Thyroid gland (tissue), 4 donors: Measurements from ENCODE around the gene BCR. TPM values are rescaled to one million over a fixed set of nuclear protein-coding genes. Genes with fewer than 3 reads are reported as not detected.

ENCODE experiments used
- DNase-seq, 2 donors: peaks; one replicate each; pipeline ENCODE4 v3.0.0-alpha.2; 2019
- H3K27ac ChIP-seq, 3 donors: fragments of 200-600 bp; sonication (generic); 1 replicate in 2 of 3; 2 replicates in 1 of 3; pipeline ENCODE4 v1.5.1; 2016 to 2019; ENCODE audit warnings: mild to moderate bottlenecking in 1 of 3, moderate library complexity in 1 of 3
- H3K27me3 ChIP-seq: fragments of 200-600 bp; sonication (generic); one replicate; pipeline ENCODE4 v1.5.1; 2019
- H3K36me3 ChIP-seq, 2 donors: fragments of 200-600 bp; sonication (generic); one replicate each; pipeline ENCODE4 v1.5.1; 2016 to 2019
- H3K4me1 ChIP-seq, 2 donors: fragments of 200-600 bp; sonication (generic); one replicate each; pipeline ENCODE4 v1.5.1; 2017 to 2019
- H3K4me3 ChIP-seq, 3 donors: fragments of 200-600 bp; sonication (generic); replicated peaks in 1 of 3; 1 replicate in 2 of 3; 2 replicates in 1 of 3; pipeline ENCODE4 v1.5.1; 2016; ENCODE audit warnings: mild to moderate bottlenecking in 1 of 3
- H3K9me3 ChIP-seq: fragments of 200-600 bp; sonication (generic); one replicate; pipeline ENCODE4 v1.5.1; 2017
- CTCF ChIP-seq, 6 experiments: fragments of 200-600 bp in 3 of 6; fragments of 450-650 bp in 3 of 6; sonication (generic) in 3 of 6; IDR thresholded peaks; one replicate each; pipeline ENCODE4 v1.5.1; 2016 to 2019; ENCODE audit warnings: antibody characterized with exemption in 6 of 6, mild to moderate bottlenecking in 2 of 6, inconsistent platforms in 1 of 6, moderate library complexity in 1 of 6
- POLR2A ChIP-seq, 2 donors: fragments of 450-650 bp; IDR thresholded peaks; one replicate each; pipeline ENCODE4 v1.6.1; 2017; ENCODE audit warnings: antibody characterized with exemption in 2 of 2, mild to moderate bottlenecking in 2 of 2, moderate library complexity in 1 of 2
- WGBS, 2 donors: methylation state at CpG; one replicate each; pipeline ENCODE4 v1.1.5; 2017; 5-methylcytosine and 5-hydroxymethylcytosine counted together
- intact Hi-C: fragments of 100-400 bp; cut with DNase I; formaldehyde crosslinking; loops from one replicate; pipeline ENCODE4 v1.15.1; 2023
- total RNA-seq, 4 donors: library from RNA; depleted of rRNA; stranded (reverse); fragments of >200 nt; gene quantifications; one replicate each; pipeline ENCODE4 v1.2.3, GENCODE V29; 2016

BCR gene
- total RNA-seq, 4 donors from 2014 or later = 80.1 to 127 (median 87.7) TPM

GRCh38 chr22:23232094-23232905 is 52.0 kb downstream of the BCR start:
- H3K27ac ChIP-seq = peak overlapping the region in 1 of 3 donors; percentile 3
- intact Hi-C loops = no loop called here
- no peak overlapping the region for H3K4me3 ChIP-seq
- TF ChIP-seq CTCF (IDR thresholded peaks at IDR 0.05) = no peak
- no peak for TF ChIP-seq POLR2A (IDR thresholded peaks at IDR 0.05)
- H3K9me3 ChIP-seq = no peaks in the 10 kb centered on the region
- H3K27me3 ChIP-seq = no peaks in the 10 kb centered on the region
- no peaks in the 10 kb centered on the region for H3K36me3 ChIP-seq
- DNase-seq = no peak
- WGBS, 2 donors = 97 to 98% methylated on average over 9 of the region's 9 CpGs
- H3K4me1 ChIP-seq = peaks cover 31 to 84% of the 10 kb centered on the region in 2 donors

- no peak overlapping the region for H3K4me3 ChIP-seq
- TF ChIP-seq POLR2A (IDR thresholded peaks at IDR 0.05) = no peak
- no peak for TF ChIP-seq CTCF (IDR thresholded peaks at IDR 0.05)
- no peak for DNase-seq
- WGBS, 2 donors = 43 to 86% methylated on average over 9 to 11 of the region's 11 CpGs
- H3K27me3 ChIP-seq = no peaks in the 10 kb centered on the region
- H3K36me3 ChIP-seq = no peaks in the 10 kb centered on the region
- H3K27ac ChIP-seq = peak overlapping the region in 1 of 3 donors; percentile 30
- H3K4me1 ChIP-seq = peaks cover 37 to 84% of the 10 kb centered on the region in 2 donors
- no peaks in the 10 kb centered on the region for H3K9me3 ChIP-seq
- intact Hi-C loops = no loop called here
Observed at GRCh38 chr22:23233084-23233531, 52.8 kb downstream of the BCR start.

DNA sequence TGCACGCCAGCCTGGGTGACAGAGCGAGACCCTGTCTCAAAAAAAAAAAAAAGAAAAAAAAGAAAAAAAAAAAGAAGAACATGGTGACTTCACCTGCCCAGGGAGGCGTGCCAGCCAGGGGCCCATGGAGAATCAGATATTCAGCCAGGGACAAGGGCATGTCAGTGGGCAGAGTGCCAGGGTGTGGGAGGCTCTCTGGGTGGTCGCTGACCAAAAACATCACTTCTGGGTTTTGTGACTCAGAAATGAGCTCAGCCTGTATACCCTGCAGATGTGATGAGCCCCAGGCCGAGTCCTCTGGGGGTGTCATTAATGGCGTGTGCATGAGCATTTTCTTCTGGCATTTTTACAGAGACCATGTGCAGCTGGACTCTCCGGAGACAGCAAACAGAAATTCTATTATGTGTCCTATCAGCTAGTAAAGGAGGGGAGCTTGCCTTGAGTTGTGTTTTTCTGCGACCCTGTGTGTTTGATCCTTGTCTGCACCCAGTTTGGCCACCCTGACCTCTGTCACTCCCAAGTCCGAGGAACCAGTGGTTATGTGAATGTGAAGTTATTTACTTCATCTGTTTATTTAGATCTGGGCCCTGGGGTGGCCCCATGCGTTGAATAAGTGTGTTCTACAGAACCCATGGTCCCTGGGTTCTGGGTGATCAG is 53.6 kb downstream of the BCR start:
- Histone ChIP-seq H3K9me3 (no peaks in the 10 kb centered on the region), H3K4me3 (no peak overlapping the region), H3K4me1 (peaks cover 37 to 84% of the 10 kb centered on the region in 2 donors), H3K27me3 (no peaks in the 10 kb centered on the region), H3K36me3 (no peaks in the 10 kb centered on the region), H3K27ac (peak overlapping the region in 2 of 3 donors; percentile 26 to 30)
- intact Hi-C loops = no loop called here
- TF ChIP-seq CTCF (IDR thresholded peaks at IDR 0.05) (no peak), POLR2A (IDR thresholded peaks at IDR 0.05) (no peak)
- WGBS, 2 donors = 58 to 64% methylated on average over 10 of the region's 10 CpGs
- DNase-seq = peak; percentile 71 to 73

DNA sequence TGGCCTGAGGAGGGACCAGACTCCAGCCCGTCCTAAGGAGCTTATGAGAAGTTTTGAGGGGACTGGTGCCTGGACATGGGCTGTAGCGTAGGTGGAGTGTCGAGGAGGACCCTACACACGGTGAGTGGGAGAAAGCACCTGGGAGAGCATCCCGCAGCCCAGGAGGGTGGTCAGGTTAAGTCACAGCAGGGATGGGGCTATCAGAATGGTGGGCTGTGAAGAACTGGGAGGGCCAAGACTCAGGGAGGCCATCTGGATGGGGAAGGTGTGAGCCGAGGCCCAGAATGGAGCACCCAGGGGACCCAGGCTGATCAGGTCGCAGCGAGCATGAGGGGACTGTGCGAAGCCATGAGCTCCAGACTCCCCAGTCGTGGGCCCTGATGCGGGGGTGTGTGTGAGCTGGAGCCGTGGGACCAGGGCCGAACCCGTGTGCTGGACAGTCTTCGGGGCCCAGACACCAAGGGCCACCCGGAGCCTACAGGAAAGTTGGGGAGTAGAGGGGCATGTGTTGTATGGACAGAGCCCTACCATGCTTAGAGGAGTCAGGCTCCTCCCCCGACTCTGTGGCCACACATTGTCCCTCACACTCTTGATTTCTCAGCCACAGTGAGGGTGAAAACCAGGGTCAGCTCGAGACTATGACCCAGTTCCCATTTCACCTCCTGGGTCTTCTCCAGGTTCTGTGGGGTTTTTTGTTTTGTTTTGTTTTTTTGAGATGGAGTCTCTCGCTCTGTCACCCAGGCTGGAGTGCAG is 54.3 kb downstream of the BCR start:
- TF ChIP-seq POLR2A (IDR thresholded peaks at IDR 0.05) (no peak), CTCF (IDR thresholded peaks at IDR 0.05) (no peak)
- peaks cover 35 to 83% of the 10 kb centered on the region in 2 donors for H3K4me1 ChIP-seq
- H3K4me3 ChIP-seq = no peak overlapping the region
- H3K27me3 ChIP-seq = no peaks in the 10 kb centered on the region
- peak overlapping the region in 2 of 3 donors; percentile 26 to 30 for H3K27ac ChIP-seq
- H3K9me3 ChIP-seq = no peaks in the 10 kb centered on the region
- intact Hi-C loops = no loop called here
- DNase-seq = no peak
- 91 to 94% methylated on average over 9 to 19 of the region's 19 CpGs for WGBS, 2 donors
- no peaks in the 10 kb centered on the region for H3K36me3 ChIP-seq
